NB4 (cell line): Measurements from ENCODE around the gene CASP5.

ENCODE experiments used
- CTCF ChIP-seq: IDR thresholded peaks from one replicate; pipeline ENCODE4 v1.5.1; 2012; ENCODE audit warnings: low read depth, low read length
- MAX ChIP-seq: IDR thresholded peaks from 2 replicates; pipeline ENCODE4 v1.6.1; 2011; ENCODE audit warnings: low read depth, low read length
- POLR2A ChIP-seq: IDR thresholded peaks from 2 replicates; pipeline ENCODE4 v1.6.1; 2011; ENCODE audit warnings: mild to moderate bottlenecking; ENCODE audit not compliant: insufficient read length; ENCODE audit errors: extremely low read depth

- TF ChIP-seq CTCF (no peak), POLR2A (no peak), MAX (no peak)
Measured at GRCh38 chr11:104992781-104993180, 30.2 kb downstream of the CASP5 start.
